ENCODE data around the gene PLCH1. TPM values are rescaled to one million over a fixed set of nuclear protein-coding genes. Genes with fewer than 3 reads are reported as not detected.

Gene PLCH1
- total RNA-seq, 1 experiment from 2014 or later, result 3.8 TPM

- peak; percentile 94 for ATAC-seq
- peak; percentile 23 for DNase-seq (ENCODE audit: low read depth, low spot score)
- BruUV-seq (replicated peaks), result no TSS peak
- Histone ChIP-seq H3K9me2 (ENCODE audit: insufficient read depth) (no peaks in the 10 kb centered on the region), H3K79me2 (ENCODE audit: insufficient read depth, low read length) (no peaks in the 10 kb centered on the region), H3K9me3 (ENCODE audit: control insufficient read depth in 1 of 2, insufficient read depth in 1 of 2, low read depth in 1 of 2, low read length in 2 of 2) (no peaks in the 10 kb centered on the region), H3K9ac (ENCODE audit: low read length) (no peak overlapping the region), H3K36me3 (ENCODE audit: control insufficient read depth in 1 of 2, insufficient read depth in 2 of 2, low read length in 2 of 2) (no peaks in the 10 kb centered on the region), H2AFZ (ENCODE audit: low read depth, low read length, poor library complexity, severe bottlenecking) (no peak overlapping the region), H3K4me3 (replicated peaks in 1 of 2; ENCODE audit: low read depth in 1 of 2, low read length in 2 of 2) (peak overlapping the region in 1 of 2 experiments; percentile 22; a peak in 2 of 4 replicates), H3K4me1 (ENCODE audit: control insufficient read depth in 1 of 2, insufficient read depth in 2 of 2, low read length in 2 of 2) (peaks cover 12 to 15% of the 10 kb centered on the region in 2 experiments), H4K20me1 (ENCODE audit: insufficient read depth) (no peaks in the 10 kb centered on the region), H3K27me3 (ENCODE audit: insufficient read depth, low read length) (no peaks in the 10 kb centered on the region), H3K4me2 (ENCODE audit: low read length) (peak overlapping the region; percentile 73), H3K27ac (ENCODE audit: low read depth, low read length) (no peak overlapping the region)
- CTCF ChIA-PET, result no interaction called here
- TF ChIP-seq CTCF (IDR thresholded peaks at IDR 0.05 in 2 of 3, conservative IDR thresholded peaks at IDR 0.05 in 1 of 3; ENCODE audit: borderline replicate concordance in 1 of 3, insufficient read depth in 1 of 3, low read depth in 2 of 3, low read length in 2 of 3) (no peak), POLR2AphosphoS5 (IDR thresholded peaks at IDR 0.05; ENCODE audit: low read depth, low read length) (no peak), ZBTB33 (IDR thresholded peaks at IDR 0.05; ENCODE audit: extremely low read depth, insufficient replicate concordance, low read length) (no peak), ZNF274 (IDR thresholded peaks at IDR 0.05; ENCODE audit: low read depth, low read length) (no peak), ZFX (IDR thresholded peaks at IDR 0.05) (no peak), SP1 (IDR thresholded peaks at IDR 0.05; ENCODE audit: low read depth) (no peak), ELF1 (IDR thresholded peaks at IDR 0.05; ENCODE audit: borderline replicate concordance, low read depth) (no peak), SIN3A (IDR thresholded peaks at IDR 0.05; ENCODE audit: low read depth) (no peak), EZH2phosphoT487 (IDR thresholded peaks at IDR 0.05; ENCODE audit: borderline replicate concordance) (no peak), POLR2A (IDR thresholded peaks at IDR 0.05; ENCODE audit: borderline replicate concordance, extremely low read depth, insufficient read depth, insufficient read length) (no peak), CBX3 (IDR thresholded peaks at IDR 0.05; ENCODE audit: low read depth) (no peak)
- TF ChIP-seq, protein P1, sequence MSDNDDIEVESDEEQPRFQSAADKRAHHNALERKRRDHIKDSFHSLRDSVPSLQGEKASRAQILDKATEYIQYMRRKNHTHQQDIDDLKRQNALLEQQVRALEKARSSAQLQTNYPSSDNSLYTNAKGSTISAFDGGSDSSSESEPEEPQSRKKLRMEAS (IDR thresholded peaks at IDR 0.05), result no peak
- RAD21 ChIA-PET (ENCODE audit: low non-redundant PET in 1 of 2, low total read pairs in 2 of 2, uncharacterized antibody in 2 of 2, unreplicated experiment in 2 of 2), result no interaction called here
- intact Hi-C loops (cut with micrococcal nuclease), result no loop called here
- POLR2A ChIA-PET, result no interaction called here
Measured at GRCh38 chr3:155391551-155391958, 353.3 kb downstream of the PLCH1 start.
